Stimulated activated CD4-positive, alpha-beta T cell treated with anti-CD3 and anti-CD28 coated beads, TNF-alpha, amount 100 ng/mL, for 4 hours (primary cell): ENCODE measurements around the gene RAD51D.
"Not testable (repeated sequence)": the region's sequence is repeated elsewhere in the genome, so short reads cannot be mapped to it uniquely, and the experiment has no call there.

Experiments used
- DNase-seq, 3 experiments: peaks; one replicate each; pipeline ENCODE4 v3.0.0-alpha.2; 2020; ENCODE audit warnings: low read depth in 3 of 3

RAD51D gene

DNA sequence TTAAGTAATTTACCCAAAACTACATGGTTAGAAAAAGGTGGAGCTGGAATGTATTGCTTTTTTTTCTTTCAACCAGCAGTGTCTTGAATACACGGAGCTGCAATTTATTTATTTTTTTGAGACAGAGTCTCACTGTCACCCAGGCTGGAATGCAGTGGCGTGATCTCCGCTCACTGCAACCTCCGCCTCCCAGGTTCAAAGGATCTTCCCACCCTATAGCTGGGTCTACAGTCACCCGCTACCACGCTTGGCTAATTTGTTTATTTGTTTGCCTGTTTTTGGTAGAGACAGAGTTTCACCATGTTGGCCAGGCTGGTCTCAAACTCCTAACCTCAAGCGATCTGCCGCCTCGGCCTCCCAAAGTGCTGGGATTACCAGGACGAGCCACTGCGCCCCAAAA lies 29.0 kb downstream of the RAD51D start:
- not testable (repeated sequence) for DNase-seq

DNA sequence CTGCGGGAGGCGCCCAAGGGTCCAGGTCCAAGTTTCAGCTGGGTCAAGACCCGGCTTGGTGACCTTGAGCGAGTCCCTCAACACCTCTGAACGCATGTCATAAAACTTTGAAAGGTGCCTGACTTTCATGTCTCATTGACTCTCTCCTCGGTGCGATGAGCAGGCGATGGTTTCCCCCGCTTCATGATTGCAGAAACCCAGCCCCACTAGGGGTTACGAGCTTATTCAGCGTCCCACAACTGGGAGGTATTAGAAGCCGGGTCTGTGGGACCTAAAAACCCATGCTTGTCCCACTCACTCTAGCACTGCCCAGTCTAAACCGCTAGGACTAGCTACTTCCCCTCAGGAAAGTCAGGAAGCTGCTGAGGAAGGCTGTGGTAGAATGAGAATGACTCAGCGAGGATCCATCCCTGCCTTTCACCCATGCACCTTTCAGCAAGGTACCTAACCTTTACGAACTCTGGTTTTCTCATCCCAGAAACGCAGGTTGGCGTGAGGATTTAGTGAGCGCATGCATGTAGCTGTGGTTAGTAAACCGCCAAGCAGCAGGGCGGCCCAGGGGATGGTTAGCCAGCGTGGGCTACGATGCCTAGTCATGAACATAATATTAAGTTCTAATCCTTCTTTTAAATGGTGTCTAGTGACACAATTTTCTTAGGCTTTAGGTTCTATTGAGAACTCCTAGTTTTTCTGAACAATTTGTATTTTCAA lies 29.9 kb downstream of the RAD51D start:
- peak in 1 of 3 experiments; percentile 44 for DNase-seq

DNA sequence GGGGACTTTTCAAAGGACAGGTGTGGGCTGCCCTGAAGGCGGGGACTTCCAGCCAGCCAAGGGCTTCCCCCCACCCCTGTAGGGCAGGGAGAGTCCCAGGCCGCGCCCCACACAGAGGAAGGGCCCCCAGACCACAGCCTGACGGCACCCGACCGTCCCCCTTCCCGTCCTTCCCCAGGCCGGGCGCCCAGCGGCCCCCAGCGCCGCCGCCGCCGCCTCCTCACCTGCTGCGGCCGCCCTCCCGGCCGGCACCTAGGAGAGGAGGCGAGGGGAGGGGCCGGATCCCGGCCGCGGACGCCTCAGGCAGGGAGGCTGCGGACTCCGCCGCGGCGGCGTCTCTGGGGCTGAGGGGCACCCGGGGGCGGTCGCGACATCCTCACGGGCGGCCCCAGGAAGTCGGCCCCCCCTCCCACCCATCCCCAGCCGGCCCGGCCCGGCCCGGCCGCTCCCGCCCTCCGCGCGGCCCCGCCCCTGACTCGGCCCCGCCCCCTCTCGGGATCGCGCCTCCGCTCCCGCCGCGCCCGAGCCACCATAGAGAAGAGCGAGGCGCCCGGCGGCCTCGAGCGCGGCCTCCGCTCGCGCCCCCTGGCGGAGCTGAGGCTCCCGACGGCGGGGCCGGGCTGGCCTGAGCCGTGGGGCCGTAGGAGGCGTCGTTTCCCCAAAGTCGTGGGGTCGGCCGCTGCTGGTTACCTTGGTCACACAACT lies 30.6 kb downstream of the RAD51D start:
- peak; percentile 81 to 86 (median 86) for DNase-seq

DNA sequence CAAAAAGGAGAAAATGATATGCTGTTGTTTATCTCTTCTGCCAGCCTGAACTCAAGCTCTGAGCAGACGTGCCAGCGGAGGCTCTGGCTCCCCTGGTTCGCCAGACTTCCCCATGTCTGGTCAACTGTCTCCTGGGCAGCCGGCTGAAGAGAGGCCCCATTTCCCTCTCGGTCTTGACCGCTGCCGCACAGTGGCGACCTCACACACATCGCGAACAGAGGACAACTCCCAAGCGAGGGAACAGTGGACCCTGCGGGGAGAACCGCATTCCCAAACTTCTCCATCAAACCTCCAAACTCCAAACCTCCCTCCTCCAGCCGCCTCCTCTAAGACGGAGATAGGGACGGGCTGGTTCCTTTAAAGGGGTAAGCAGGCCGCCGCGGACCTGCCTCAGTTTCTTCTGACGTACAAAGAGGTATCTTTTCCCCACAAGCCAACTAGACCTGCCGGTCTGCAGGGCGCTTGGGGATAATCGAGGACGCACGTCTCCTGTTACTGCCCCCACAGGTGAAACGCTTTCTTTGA lies 31.2 kb downstream of the RAD51D start:
- DNase-seq = no peak

DNA sequence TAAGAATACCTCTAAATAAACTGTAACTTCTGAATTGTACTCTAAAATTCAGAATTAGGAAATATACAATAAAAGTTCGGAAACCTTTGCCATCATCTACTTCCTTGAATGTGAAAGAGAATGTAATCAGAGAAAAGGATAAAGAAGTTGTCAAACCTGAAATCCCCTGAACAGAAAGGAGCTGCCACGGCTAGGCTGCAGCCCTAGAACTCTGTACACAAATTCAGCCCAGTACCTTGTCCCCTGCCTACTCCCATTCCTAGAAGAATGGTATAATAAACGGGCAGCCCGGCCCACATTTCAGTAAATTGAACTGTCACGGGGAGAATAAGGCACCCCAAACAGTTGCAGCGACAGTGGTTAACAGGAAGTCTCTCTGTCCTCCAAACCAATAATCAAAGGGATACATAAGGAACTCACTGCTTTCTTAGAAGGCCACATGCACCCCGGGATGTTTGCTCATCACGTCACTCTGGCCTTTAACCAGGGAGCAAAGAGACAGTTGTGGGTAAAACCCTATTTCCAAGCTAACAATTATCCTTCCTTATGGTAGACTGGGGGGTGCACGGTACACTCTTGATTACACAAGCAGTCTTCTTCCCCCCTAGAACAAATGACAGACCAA lies 31.8 kb downstream of the RAD51D start:
- DNase-seq = no peak

DNA sequence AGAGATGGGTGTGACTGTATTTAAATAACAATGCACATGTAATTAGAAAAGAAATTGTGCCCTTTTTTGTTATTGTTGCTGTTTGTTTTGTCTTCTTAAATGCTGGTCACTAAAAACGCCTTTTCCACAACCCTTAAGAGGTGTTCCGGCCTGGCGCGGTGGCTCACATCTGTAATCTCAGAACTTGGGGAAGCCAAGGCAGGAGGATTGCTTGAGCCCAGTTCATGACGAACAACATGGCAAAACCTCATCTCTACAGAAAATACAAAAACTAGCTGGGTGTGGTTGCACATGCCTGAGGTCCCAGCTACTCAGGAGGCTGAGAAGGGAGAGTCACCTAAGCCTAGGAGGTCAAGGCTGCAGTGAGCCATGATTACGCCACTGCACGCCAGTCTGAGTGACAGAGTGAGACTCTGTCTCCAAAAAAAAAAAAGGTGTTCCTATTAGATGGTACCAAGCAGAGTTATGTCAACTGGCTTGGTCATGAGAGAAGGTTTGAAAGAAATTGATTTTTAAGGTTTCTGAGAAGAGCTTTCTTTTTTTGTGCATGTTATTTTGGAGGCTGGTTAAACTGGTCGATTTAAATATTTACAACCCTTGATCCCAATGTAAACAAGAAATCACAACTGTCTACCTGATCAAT lies 32.6 kb downstream of the RAD51D start:
- no peak for DNase-seq

DNA sequence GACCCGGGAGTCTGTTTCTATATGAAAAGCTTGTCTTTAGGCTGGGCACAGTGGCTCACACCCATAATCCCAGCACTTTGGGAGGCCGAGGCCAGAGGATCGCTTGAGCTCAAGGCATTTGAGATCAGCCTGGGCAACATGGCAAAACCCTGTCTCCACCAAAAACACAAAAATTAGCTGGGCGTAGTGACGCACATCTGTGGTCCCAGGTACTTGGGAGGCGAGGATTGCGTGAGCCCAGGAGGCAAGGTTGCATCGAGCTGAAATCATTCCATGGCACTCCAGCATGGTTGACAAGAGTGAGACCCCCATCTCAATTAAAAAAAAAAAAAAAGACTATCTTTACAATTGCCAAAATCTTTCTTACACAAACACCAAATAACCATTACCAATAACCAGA lies 33.5 kb downstream of the RAD51D start:
- DNase-seq = no peak

DNA sequence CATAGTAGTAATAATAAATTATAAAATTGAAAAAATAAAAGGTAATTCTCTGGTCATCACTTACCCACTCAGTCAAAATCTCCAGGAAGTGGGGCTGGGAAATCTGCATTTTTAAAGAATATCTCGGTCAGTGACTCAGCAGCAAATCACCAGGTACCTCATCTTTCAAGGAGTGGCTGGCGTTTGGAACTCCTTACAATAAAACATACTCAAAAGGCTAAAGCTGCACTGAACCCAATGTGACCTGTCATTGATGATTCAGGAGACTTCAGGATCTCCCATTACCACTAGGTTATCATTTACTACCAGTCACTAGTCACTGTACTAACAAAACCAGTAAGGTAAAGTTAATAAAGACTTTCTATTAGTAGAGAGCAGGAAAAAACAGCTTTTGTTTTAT lies 34.7 kb downstream of the RAD51D start:
- DNase-seq = no peak

DNA sequence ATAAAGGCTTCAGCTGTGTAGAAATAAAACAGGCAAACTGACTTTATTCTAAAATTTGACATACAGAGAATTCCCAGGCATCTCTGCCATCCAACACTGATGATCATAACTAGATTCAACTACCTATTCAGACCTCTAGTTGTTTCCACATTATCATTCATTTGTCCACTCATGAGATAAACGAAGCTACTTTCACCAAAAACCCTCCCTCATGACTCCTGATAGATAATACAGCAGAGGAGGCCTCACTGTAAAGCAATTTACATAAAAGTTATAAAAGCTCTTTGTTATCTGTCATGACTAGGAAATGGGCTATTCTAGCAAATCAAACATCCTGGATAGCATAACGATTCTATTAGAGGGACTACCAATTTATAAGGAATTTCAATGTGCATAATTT lies 36.6 kb downstream of the RAD51D start:
- no peak for DNase-seq

DNA sequence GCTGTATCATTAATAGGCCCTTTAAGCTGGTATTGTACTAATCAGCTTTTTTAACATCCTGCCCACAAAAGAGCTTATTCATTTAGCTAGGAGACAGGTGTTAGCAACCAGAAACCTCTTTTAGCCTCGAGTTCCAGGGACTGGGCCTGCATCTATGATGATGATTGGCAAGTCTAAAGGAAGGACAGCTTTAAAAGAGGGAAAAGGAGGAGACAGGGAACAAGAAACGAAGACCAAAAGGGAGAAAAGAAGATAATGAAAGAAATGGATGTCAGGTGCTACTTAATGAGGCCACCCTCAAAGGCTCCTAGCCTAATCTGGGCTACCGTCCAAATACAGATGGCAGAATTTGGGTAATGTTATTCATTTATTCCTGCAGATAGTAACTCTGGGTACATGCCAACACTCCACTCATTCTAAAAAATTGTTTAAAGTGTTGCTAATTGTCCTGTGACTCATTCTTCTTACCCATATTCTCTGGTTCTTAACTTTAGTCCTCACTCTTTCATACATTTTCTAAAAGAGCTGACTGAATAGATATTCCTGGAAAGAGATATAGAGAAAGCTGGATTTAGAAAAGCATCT lies 37.5 kb downstream of the RAD51D start:
- no peak for DNase-seq

DNA sequence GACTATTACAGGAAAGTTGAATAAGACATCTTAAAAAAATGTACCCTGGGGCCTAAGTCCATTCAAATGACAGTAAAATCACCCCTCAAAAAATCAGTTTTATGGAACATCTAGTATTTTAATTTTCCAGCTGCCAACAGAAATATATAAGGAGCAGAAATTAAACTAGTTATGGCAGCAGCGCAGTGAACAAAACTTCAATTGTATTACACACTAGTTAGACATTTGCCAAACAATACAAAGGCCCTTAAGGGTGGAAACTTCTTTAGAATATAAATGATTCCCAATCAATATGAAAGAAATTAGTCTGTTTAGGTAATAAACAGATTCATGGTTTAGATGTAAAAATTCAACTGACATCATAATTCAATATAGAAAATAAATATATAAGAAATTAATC lies 38.0 kb downstream of the RAD51D start:
- DNase-seq = no peak

DNA sequence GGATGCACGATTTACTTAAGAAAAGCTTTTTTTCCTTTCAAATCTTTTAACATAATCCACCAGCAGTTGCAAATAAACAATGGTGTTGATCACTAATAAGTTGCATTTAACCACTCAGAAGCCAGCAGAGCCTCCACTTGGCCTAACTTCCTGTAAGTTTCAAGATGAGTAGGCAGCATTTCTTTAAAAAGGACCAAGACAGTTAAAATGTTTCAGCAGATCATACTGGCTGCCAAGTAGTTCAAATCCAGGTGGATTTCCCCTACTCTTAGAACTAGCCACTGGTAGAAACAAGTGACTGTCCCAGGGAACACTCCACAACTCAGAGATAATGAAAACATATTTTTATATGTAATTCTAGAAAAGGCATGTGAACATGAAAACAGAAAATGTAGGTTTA lies 39.1 kb downstream of the RAD51D start:
- DNase-seq = no peak

DNA sequence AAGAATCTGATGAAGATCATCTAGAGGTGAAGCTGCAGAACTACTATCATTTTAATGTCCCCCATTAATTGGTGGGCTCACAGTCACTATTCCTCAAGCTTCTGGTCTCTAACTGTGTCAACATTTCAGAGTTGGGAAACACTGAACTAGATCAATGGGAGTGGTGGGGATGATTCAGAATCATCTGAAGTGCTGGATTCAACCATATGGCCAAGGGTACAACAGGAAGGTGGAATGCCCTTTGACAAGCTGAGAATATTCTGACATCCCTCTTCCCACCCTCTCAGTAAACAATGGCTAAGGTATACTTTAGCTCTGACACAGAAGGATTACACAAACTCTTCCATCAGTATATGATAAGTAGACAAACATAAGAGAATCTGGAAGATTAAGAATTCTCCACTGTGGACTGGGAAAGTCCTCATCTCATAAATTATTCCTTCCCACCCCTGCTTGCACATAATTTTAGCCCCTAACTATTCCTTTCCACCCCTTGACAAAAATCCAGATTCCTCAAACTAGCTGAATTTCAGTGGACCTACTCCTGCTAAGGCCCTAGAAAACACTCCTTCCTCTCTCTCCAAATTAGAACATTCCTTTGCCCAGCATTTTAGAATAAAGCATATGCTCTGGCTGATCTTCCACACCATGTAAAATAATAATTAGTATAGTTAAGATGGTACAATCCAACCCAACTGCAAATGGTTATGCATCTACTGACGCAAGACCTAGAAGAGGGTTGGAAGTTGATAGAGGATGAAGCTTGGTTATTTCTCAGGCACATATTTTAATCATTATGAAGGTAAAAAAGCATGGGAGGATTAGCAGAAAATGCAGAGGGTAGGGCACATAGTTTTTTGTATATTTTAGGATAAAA lies 39.9 kb downstream of the RAD51D start:
- DNase-seq = no peak

DNA sequence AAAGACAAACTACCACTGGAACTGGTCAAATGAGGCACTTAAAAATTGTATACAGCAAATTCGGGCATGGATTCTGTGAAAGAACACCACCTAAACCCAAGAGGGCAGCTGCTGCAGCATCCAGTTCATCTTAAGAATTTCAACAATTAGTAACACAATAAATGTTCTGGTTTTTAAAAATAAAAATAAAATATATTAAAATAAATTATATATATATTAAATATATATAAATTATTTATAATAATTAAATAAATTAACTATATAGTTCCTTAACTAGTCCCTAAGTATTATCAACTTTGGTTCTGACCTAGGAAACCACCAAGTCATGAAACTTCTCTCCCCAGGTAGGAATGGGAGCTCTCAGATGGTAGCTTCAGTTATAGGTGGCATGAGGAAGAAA lies 42.8 kb downstream of the RAD51D start:
- no peak for DNase-seq

DNA sequence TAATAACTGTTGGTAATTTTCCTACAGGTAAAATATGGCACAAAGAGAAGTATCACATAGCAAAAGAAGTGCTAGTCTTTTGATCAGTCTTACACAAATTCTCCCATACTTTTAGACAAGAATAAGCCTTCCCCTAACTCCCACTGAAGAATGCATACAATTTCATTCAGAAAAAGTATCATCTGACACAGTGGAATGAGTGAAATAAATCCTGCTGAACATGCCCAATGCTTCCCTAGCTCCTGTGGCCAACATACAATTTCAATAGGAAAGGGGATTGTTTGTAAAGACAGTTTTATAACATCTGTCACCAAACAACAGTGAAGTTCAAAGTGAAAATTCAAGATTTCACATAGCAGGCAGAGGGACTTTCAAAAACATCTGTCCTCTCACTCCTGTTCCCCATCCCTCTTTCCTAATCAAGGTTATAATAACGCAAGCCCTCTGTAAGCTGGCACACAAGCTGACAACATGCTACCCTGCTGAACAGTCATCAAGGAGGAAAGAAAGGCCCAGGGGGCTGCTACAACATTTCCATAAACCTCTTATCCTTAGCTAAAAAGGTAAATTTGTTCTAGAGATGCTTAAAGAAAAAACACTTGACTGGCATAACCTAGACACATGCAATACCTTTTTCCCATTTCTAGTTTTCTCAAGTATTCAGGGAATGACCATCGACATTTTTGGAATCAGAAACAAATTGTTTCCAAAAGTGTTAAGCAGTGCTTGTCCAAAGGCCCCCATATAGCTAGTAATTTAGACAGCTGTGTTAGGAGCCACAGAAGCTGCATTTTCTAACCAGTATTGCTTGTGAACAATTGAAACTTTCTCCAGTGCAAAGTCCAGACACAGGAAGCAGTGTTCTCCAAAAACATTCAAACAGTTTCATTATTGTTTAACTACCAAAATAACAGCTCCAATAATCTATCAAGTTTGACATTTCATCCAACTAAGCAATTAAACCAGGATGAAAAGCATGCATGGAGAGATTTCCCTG lies 44.7 kb downstream of the RAD51D start:
- DNase-seq = no peak

DNA sequence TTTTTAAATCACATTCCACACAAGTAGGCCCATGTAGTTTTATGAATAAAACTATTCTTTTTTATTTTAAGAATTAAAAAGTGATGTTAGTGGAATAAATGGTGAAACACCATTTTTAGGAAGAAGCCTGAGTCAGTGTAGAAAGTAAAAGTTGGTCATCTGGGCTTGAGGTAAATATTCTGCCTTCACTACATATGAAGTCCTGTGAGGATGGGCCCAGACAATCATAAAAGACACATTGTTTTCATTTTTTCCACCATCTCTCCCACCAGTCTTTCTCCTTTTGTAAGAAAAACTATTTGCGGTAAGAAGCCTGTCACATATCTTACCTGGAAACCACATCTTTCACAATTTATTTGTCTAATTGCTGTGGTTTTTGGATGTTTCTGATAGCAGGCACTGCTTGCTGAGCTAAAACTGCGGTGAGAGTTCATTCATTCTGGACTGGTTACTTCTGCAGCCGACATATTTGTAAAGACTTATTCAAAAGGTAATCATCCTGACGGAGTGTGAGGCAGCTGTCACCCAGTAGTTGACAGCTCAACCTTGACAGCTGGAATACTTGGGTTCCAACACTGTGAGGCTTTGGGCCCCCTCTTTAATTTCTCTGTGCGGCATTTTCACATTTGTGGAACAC lies 45.6 kb downstream of the RAD51D start:
- no peak for DNase-seq

DNA sequence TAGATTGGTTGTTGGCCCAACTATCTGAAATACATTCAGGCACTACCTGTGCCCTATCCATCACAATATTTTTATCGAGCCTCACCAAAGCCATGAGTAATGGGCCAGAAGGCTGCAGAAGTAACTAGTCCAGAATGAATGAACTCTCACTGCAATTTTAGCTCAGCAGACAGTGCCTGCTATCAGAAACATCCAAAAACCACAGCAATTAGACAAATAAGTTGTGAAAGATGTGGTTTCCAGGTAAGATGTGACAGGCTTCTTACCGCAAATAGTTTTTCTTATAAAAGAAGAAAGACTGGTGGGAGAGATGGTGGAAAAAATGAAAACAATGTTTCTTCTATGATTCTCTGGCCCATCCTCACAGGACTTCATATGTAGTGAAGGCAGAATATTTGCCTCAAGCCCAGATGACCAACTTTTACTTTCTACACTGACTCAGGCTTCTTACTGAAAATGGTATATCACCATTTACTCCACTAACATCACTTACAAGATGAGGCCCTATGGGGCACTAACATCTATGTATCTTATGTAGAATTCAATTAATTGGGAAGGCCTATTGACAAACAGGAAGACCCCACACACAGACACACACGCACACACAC lies 46.4 kb downstream of the RAD51D start:
- no peak for DNase-seq

DNA sequence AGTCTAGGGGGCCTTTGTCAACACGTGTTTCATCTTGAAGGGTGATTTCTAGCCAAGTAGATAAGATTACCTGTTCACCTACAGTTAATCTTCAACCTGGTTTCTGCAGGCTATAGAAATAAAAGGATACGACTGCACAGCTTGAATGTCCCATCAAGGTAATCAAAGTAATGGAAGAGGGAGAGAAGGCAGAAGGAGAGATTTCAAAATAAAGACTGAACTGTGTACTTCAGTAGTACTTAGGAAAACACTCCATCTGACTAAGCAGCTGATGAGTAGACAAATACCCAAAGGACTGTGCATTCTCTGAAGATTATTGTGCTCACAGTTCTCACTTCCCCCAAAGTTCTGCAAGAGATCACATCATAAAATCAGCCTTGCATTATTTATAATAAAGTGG lies 50.3 kb downstream of the RAD51D start:
- no peak for DNase-seq

DNA sequence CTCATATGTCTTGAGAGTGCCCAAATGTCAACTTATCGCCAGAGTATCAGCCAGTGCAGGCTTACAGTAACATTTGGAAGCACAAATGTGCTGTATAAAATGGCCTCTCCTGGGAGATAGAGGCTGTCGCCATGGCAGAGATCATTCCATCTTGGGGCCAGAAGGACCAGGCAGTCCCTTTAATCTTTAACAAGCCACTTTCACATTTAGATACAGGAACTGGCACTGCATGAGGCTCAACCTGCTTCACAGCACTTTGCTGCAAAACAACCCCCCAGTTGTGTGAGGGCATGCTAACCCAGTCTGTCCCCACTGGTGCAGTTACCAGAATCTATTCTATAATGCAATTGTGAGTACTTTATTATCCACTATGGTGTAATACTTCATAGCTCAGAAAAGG lies 51.4 kb downstream of the RAD51D start:
- DNase-seq = no peak
